RPMI8226 (cell line): ENCODE measurements around the gene C22orf31.

ENCODE experiments used
- DNase-seq: peaks from one replicate; pipeline ENCODE4 v3.0.0-alpha.2; 2015

The C22orf31 gene

DNA sequence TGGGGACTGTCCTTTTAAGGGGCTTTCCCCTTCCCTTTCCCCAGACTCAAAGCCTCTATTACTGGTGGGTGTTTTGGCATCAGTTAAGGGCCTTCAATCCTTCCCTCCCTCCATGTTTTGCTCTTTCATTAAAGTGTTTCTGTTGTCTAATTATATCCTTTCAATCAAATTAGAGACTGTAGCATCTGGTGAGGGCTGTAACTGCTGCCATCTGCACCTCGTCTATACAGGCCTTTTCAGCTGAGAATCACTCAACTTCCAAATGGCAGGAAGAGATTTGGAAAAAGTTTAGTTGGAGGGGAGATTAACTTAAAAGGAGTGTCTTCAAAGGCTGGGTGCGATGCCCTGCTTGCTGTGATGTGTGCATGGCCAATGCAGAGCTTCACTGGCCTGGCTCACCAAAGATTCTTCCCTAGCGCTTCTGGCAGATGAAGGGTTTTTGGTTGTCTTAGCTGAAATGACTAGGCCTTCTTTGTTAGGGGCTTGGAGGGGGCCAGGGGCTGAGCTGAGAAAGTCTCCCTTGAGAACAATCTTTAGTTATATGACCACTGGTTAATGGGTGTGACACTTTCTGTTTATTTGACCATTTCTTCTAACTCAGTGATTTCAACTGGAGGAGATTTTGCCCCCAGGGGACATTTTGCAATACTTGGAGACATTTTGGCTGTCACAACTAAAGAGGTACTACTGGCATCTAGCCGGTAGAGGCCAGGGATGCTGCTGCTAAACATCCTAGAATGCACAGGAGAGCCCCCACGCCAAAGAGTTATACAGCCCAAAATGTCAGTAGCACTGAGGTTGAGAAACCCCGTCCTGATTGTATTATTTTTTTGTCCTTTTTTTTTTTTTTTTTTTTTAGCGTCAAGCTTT is 18.7 kb upstream of the C22orf31 start:
- no peak for DNase-seq

DNA sequence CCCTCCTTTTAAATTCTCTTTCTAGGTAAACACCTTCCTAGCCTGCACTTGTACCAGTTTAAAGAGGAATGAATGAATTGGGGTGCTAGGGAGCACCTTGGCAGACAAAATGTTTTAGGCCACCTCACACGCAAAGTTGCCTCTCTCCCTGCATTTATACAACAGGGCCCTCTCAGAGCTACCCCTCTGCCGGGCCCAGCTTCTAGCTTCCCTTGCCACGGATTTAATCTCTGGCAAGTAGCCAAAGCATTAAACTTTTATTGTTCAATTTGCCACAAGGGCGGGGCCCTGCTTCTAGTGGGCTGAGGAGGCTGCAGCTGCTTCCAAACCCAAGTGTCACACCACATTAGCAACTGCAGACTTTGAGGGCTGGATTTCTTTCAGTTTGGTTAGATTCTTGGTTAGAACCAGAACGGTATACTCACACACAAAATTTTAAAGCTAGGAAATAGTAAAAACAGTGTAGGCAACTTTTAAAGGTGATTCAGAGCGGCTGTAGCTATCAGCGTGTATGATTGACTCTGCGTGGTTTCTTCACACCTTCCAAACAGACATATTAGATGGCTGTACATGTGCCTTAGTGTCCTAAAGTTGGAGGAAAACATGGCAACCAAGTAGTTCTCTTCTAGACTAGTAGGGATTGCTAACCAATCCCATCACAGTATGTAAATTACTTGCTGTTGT is 17.7 kb upstream of the C22orf31 start:
- no peak for DNase-seq

DNA sequence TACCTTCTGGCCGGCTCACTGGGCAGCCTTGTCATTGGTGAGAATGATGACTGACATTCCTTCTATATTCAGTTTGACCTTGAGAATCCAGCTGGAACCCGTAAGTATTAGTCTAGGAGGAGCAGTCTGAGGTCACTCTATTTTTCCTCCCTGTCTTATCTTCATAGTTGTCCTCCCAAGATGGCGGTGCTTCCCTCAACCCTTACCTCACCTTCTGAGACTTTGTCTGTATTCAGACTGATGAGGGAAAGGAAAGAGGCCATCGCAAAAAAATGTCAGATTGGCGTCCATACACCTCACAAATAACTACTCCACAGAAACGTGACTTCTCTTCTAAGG is 17.2 kb upstream of the C22orf31 start:
- no peak for DNase-seq

DNA sequence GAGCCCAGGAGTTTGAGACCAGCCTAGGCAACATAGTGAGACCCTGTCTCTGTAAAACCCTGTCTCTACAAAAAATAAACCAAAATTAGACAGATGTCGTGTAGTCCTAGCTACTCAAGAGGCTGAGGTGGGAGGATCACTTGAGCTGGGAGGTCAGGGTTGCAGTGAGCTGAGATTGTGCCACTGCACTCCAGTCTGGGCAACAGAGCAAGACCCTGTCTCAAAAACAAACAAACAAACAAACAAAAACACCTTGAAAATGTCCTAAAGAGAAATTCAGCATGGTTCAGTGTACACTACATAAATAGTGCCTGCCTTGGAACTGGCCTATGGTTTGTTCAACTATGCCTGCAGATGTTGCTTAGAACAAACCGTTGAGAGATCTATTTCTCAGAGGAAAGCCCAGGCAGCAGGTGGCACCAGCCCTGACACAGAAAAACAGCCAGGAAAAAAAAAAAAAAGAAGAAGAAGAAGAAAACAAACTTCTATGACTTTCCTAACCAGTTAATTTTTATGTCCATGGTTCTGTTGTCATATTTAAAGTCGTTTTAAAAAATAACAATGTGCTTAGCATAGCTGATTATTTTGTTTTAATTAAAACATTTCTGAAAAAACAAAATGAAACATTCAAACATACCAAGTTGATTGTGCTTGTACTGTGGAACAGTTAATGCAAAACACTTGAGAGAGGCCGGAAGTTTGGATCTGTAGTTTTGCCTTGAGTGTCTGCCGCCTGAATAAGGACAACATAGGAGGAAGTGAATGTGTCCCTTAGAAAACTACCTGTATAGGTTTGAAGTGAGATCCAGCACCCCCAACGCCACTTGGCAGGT is 16.6 kb upstream of the C22orf31 start:
- no peak for DNase-seq

DNA sequence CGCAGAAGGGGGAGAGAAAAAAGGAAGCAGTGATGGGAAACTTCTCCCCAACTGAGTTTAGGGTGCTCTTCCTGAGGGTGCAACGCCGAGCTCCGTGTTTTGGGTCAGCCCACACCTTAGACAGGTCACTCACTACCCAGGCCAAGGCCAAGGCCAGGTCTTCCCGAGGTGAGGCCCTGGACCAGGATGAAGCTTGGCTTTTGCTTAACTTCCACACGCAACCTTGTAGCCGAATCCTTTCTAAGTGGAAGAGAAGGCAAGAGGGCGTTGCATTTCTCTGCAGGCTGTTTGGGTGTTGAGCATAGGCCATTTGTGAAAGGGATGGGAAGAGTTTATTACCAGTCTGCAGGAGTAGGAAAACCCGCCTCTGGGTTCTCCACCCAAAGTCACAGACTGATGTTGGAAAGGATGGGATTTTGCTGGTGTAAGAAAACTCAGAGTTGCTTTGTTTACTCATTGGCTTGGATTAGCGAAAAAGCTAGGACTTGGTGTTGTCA is 12.7 kb upstream of the C22orf31 start:
- DNase-seq: no peak

DNA sequence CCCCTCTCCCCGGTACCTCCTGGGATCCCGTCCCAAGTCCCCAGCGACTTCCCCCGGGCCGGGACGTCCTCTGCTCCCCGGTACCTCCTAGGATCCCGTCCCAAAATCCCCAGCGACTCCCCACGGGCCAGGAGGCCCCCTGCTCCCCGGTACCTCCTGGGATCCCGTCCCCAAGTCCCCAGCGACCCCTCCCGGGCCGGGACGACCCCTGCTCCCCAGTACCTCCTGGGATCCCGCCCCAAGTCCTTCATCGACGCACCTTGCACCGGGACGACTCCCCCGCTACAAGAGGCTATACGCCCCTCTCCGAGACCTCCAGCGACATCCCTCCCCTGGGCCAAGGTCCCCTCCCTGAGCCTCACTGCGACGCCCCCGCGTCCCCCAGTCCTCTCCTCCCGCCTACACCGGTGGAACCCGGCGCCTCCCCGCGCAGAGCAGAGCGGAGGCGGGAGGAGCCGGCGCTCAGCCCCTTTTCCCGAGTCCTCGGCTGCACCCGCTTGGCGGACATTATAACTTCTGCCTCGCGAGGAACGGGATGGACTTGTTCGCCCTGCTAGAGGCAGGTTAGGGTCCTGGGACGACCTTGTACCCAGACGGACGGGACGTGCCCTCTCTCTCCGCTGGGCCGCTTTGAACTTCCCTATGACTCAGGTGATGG is 12.1 kb upstream of the C22orf31 start:
- DNase-seq: peak; percentile 15

DNA sequence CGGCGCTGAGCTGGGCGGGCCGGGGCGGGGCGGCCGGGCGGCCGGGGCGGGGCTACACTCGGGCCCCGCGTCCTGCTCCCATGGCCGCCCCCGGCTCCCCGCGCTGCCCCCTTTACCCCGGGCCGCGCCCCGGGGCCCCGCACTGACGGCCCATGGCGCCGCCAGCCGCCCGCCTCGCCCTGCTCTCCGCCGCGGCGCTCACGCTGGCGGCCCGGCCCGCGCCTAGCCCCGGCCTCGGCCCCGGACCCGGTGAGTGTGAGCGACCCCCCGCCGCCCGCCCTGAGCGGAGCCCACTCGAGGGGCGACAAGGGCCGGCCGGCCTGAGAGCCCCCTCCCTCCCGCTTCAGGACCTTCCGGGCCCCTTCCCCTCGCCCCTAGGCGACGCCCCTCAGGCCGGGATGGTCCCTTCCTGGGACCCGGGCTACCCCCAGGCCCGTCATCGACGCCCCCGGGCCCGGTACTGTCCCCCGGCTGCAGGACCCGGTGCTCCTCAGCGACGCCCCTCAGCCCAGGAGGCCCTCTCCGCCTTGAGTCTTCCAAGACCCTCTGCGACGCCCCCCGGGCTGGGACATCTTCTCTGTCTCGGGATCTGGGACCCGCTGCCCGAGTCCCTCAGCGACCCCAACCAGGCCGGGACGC is 11.5 kb upstream of the C22orf31 start, which contains the start of gene KREMEN1:
KREMEN1 (plus strand) TSS at position 57 of the 639 bp plus-strand sequence; CDS start at position 153, 96 bp downstream.
- DNase-seq: no peak

DNA sequence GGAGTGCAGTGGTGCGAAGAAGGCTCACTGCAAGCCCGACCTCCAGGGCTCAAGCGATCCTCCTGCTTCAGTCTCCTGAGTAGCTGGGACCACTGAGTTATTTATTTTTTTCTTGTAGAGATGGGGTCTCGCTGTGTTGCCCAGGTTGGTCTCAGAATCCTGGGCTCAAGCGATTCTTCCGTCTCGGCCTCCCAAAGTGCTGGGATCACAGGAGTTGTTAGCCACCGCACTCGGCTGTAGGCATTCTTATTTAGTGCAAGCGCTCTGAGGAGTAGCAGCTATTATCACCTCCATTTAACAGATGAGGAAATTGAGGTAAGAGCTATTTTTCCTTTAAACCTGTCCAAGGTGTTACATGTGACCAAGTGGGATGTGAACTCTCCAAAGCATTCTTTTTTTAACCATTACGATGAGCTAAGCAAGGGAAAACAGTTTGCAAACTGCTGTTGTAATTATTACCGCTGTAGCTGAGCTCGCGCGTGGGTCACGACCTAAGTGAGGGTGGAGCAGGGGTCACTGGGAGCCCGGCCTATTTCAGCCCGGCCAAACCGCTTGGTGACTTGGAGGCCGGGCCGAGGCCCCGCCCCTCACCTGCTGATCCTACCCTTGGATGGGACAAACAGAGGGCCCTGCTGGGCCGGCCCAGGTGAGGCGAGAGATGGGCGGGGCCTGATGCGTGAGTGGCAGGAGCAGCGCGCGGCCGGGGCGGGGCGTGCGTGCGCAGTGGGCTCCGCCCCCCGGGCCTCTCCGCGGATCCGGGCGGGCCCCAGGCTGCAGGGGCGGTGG is 10.8 kb upstream of the C22orf31 start:
- DNase-seq: peak; percentile 93

DNA sequence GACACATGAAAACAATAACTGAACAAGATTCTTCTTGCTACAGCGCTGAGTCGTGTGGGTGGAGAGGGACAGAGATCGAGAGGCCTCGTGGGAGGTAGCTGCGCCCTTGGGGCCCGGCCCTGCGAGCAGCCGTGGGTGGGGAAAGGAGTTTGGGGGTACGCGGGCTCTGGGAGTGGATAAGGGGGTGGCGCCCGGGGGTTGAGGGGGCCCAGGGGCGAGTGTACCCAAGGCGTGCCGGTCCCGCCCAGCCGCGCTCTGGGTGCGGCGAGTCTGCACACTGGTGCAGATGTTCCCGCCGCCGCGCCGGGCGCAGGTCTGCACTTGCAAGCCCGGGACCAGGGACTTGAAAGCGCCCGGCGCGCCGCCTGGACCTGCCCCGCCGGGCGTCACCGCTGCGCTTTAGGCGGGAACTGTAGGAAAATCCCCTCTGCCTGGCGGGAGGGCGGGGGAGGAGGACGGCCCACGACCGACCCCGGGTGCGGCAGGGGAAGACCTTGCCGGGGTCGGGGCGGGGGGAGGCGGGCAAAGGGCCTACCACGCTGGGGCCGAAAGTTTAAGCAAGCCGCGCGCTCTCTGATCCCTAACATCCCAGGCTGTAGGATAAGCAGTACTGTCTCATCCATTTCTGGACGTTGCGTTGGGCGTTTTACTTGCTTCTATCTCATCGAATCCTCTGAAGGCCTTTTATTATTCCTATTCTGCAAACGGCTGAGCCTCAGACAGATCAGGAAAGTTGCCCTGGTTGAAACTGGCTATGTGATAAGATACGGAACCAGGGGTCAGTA is 9.8 kb upstream of the C22orf31 start:
- peak; percentile 49 for DNase-seq

DNA sequence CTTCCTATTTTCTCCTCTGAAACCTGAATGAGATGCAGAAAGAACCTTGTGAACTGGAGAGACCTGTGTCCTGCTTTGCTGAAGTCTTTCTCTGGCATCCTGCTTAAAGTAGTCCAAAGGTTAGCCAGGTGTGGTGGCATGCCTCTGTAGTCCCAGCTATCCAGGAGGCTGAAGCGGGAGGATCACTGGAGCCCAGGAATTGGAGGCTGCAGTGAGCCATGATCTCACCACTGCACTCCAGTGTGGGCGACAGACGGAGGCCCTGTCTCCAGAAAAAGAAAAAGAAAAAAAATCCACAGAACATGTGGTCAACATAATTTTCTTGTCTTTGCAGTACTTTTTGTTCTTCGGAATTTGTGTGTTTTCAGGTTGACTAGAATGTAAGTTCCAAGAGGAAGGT is 8.9 kb upstream of the C22orf31 start:
- DNase-seq: no peak

DNA sequence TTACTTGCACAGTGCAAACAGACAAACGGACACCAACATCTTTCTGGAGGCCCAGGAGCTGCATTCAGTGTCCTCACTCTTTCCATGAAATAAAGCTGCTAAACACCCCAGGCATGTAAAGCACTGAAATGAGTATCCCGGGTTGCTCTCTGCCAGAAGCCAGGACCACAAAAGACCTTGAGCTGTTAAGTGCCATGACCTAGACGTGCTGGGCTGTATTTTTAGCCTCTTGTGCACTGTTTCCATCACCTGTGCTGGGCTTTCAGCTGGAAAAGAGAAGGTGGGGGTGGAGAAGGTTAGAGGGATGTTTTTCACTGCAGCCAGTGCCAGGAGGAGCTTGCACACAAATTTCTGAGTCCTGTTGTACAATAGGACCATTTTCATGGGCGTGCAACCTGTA is 7.8 kb upstream of the C22orf31 start:
- DNase-seq: no peak

DNA sequence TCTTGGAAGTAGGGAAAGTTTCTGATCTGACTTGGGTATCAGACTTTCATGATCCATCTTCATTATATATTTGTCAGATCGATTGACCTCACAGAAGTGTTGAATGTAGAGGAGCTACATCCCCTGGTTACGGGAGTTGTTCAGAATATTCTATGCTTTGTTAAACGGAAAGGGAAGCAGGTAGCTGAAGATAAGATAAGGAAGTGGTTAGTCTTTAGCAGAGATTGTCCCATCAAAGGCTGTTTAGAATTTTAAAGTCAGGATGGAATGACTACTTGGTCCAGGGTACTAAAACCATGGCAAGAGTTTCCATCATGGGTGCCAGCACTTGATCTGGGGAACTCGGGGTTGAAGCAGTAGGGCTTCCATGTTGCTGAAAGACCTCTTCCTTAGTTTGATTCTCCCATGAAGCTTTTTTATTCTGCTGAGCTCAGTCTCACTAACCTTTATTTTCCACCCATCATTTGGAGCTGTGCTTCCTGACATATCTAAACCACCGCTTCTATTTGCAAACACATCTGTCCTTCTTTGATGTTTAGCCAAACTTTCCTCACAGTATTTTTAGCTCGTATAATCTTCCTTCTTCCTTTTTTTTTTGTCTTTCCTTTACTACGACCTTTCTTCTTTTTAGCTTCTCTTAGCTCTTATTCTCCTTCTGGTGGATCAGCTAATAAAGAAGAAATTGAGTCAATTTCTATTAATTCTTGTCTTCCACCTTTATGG is 4.0 kb upstream of the C22orf31 start:
- no peak for DNase-seq

DNA sequence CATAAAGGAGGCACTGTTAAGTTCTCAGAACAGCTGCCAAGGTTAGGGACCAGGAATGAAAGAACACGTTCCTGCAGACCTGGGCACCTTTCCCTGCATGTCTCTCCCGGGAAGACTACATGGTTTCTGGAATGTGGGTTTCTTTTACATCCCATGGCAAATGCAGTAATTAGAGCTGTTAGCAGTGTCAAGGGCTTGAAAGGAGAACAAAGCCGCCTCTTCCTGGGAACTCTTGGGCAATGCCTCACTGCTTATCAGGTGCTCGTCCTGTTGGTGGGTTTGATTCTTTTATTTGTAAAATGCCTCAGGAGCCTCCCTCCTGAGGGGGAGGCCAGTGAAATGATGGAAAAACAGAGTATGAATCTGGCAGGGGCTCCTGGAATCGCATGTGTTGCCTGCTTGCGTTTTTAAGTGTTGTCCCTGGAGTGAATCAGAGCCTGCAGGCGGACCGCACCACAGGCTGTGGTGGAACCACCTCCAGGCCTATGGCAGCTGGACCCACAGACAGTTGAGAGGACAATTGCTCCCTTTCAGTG is 723 bp upstream of the C22orf31 start:
- no peak for DNase-seq

DNA sequence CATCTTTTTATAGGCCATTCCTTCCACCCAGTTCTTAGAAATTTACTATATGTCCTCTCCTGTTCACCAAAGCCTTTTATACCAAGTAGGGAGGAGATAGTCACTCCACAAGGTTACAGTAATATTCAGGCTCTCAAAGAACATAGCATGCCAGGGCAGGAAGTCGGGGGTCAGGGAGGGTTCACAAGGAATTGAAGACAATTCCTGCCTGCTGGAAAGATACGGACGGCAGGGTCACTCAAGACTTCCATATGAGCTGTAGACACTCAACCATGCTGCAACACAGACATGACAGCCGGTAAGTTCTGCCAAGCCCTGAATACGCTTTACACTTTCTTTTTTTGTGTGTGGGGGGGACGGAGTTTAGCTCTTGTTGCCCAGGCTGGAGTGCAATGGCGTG is 700 bp downstream of the C22orf31 start:
- DNase-seq: no peak

DNA sequence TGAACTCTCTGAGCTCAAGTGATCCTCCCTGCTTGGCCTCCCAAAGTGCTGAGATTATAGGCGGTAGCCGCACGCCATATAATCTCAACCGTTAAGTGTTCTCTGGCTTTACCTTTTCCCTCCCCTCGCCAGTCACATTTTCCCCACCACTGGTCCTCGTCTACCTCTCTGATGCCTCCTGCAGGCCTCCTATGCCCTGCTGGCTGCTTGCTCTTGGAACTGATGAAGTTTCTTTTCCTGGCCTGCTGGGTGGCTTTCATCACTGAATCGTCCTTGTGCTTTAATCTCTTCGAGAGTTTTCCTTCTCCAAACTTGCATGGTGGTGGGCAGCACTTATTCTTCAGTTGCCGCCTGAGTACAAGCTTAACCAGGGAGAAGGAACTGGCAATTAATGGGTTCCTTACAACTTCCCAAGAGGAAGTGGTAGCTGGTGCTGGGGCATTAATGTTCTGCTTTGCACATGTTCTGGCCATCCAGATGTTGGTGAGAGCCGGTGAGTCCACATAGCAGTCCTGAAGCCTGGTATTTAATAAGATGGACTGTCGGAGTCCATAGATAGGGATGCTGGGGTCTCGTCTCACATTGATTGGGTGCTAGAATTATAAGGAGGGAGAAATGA is 1.3 kb downstream of the C22orf31 start:
- no peak for DNase-seq

DNA sequence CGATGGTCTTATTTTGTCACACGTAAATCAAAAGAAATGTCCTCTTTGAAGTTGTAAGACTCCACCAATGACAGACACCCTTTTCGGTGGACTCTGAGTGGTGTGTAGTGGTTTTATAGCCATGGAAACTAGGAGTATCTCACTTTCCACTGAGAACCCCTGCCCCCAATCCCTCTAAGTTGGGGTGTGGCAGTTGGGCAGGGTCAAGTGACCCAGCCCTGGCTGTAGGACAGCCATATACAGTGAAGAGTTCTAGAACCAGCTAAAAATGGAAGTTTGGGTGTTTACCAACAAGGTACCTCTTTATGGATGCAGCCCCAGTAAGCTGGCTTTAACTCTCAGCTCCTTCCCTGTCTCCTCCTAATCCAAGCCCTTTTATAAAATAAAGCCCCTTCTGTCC is 5.2 kb downstream of the C22orf31 start:
- DNase-seq: no peak

DNA sequence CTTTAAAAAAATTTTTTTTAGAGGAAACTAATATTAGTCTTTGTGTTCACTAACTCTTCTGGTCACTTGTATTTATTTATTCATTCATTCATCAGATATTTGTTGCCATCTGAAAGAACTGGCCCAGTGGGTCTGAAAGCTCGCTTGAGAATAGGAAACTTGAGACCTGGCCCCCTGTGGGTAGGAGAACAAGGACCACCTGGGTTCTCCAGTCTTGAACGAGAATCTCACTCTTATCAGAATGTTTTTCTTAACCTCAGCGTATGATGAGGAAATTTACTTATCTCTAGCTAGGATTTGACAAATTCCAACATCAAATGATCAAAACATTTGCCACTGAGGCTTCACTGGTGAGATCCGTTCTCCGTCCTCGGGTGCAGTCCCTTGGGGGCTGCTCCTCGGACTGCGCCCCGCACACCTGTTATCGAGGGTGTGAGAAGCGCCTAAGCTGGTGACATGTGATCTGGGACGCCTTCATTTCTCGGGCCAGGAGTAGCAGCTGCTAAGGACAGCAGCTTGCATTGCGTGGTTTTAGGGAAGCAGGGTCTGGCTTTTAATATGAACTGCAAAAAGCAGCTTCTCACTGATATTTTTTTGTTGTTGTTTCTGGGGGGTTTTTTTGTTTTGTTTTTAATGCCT is 6.3 kb downstream of the C22orf31 start:
- DNase-seq: no peak

DNA sequence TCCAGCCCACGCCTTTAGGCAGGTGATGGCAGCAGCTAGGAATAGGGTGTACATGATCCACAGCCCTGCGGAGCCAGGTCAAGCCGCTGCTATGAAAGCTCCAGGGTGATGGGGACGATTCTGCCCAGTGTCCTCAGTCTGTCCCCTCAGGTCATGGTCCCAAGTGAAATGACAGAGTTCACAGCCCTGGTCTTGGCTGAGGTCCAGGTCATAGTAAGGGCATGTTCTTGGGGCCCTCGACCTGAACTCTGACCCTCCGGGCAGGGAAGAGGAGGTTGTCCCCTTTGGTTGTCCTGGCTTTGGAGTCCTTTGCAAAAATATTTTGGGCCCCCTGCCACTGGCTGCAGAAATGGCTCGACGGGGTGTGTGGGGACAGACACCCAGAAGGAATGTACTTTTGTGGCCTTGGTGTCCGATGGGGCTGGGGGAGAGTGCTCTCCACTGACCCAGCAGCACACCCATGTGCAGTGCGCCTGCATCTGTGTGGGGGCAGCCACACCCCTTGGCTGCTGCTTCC is 7.3 kb downstream of the C22orf31 start:
- no peak for DNase-seq
